Muscle of leg (tissue), 16 donors: ENCODE results near the gene CCDC106. TPM values are rescaled to one million over a fixed set of nuclear protein-coding genes. Genes with fewer than 3 reads are reported as not detected.
A peak's percentile ranks its signal among the peaks of the same experiment; 100 is the strongest.

Experiments used
- DNase-seq: peaks from one replicate; pipeline ENCODE4 v3.0.0; 2013
- H3K27ac ChIP-seq: one replicate; pipeline ENCODE4 v1.5.1; 2013; ENCODE audit warnings: mild to moderate bottlenecking, low read length, control low read depth
- H3K27me3 ChIP-seq: one replicate; pipeline ENCODE4 v1.6.1; 2013; ENCODE audit warnings: low read length; ENCODE audit not compliant: control insufficient read depth, insufficient read depth
- H3K36me3 ChIP-seq: one replicate; pipeline ENCODE4 v1.6.1; 2013; ENCODE audit warnings: low read length; ENCODE audit not compliant: control insufficient read depth, insufficient read depth
- H3K4me1 ChIP-seq: one replicate; pipeline ENCODE4 v1.6.1; 2013; ENCODE audit warnings: low read length; ENCODE audit not compliant: control insufficient read depth, insufficient read depth
- H3K4me3 ChIP-seq: one replicate; pipeline ENCODE4 v1.5.1; 2013; ENCODE audit warnings: low read length, control low read depth
- H3K9me3 ChIP-seq: replicated peaks from 2 replicates; pipeline ENCODE4 v1.6.1; 2013; ENCODE audit warnings: low read depth, low read length; ENCODE audit not compliant: control insufficient read depth
- WGBS: methylation state at CpG from one replicate; pipeline ENCODE4 v1.1.5; 2013; ENCODE audit warnings: missing lambda C conversion rate; ENCODE audit not compliant: insufficient coverage; 5-methylcytosine and 5-hydroxymethylcytosine counted together
- long read RNA-seq, 11 donors: transcript quantifications; one replicate each; lab custom pipeline, GENCODE V29; 2026
- polyA plus RNA-seq, 8 donors: library from polyadenylated mRNA; unstranded; fragments of 120-200 nt; gene quantifications; one replicate each; pipeline versions ENCODE4 v1.2.1 to v1.2.3, GENCODE V29; 2013; ENCODE audit warnings: inconsistent platforms in 1 of 8, low replicate concordance in 1 of 8; ENCODE audit not compliant: insufficient read length in 8 of 8, insufficient read depth in 1 of 8
- total RNA-seq: library from RNA; stranded (reverse); fragments of 120-200 nt; gene quantifications from one replicate; pipeline ENCODE4 v1.2.4, GENCODE V29; 2013

Gene CCDC106
- total RNA-seq: 5.3 TPM
- 10 to 100 TPM; 12.9 to 16.4 (median 15.3) TPM for polyA plus RNA-seq
- long read RNA-seq, donor 1: 0 reads
- long read RNA-seq, donor 2, partial matches to known transcripts: 0 of 1 reads
- long read RNA-seq, donor 2, other reads (novel, unspliced or antisense): 0 of 1 reads
- long read RNA-seq, donor 3, transcript CCDC106-202 (5 exons, 2,162 nt): major isoform, 7 of 11 reads
- long read RNA-seq, donor 3, partial matches to known transcripts: 0 of 11 reads
- long read RNA-seq, donor 3, other reads (novel, unspliced or antisense): 0 of 11 reads
- long read RNA-seq, donor 4, partial matches to known transcripts: 0 of 5 reads
- long read RNA-seq, donor 4, other reads (novel, unspliced or antisense): 0 of 5 reads
- long read RNA-seq, donor 5, partial matches to known transcripts: 5 of 10 reads
- long read RNA-seq, donor 5, other reads (novel, unspliced or antisense): 0 of 10 reads
- long read RNA-seq, donor 6, transcript CCDC106-202 (5 exons, 2,162 nt): major isoform, 9 of 12 reads
- long read RNA-seq, donor 6, partial matches to known transcripts: 0 of 12 reads
- long read RNA-seq, donor 6, other reads (novel, unspliced or antisense): 0 of 12 reads
- long read RNA-seq, donor 7: 0 reads
- long read RNA-seq, donor 8, partial matches to known transcripts: 0 of 1 reads
- long read RNA-seq, donor 8, other reads (novel, unspliced or antisense): 0 of 1 reads
- long read RNA-seq, donor 9: 0 reads
- long read RNA-seq, donor 10, partial matches to known transcripts: 5 of 7 reads
- long read RNA-seq, donor 10, other reads (novel, unspliced or antisense): 0 of 7 reads
- long read RNA-seq, donor 11, partial matches to known transcripts: 0 of 3 reads
- long read RNA-seq, donor 11, other reads (novel, unspliced or antisense): 0 of 3 reads

- DNase-seq: peak; percentile 89
- Histone ChIP-seq H3K27ac (peak within 1 kb of the TSS; percentile 85), H3K4me1 (peaks cover 44% of the 10 kb centered on the region), H3K36me3 (peaks cover 38% of the 10 kb centered on the region), H3K9me3 (no peaks in the 10 kb centered on the region), H3K27me3 (no peaks in the 10 kb centered on the region), H3K4me3 (peak within 1 kb of the TSS; percentile 86)
- WGBS: under 1% methylated on average over 62 of the region's 87 CpGs
Observed at GRCh38 chr19:55647732-55648584, at the start of gene CCDC106. Gene CCDC106, plus strand, starts transcription at chr19:55648212. Its CDS starts 835 bp downstream, at chr19:55649047.

DNA sequence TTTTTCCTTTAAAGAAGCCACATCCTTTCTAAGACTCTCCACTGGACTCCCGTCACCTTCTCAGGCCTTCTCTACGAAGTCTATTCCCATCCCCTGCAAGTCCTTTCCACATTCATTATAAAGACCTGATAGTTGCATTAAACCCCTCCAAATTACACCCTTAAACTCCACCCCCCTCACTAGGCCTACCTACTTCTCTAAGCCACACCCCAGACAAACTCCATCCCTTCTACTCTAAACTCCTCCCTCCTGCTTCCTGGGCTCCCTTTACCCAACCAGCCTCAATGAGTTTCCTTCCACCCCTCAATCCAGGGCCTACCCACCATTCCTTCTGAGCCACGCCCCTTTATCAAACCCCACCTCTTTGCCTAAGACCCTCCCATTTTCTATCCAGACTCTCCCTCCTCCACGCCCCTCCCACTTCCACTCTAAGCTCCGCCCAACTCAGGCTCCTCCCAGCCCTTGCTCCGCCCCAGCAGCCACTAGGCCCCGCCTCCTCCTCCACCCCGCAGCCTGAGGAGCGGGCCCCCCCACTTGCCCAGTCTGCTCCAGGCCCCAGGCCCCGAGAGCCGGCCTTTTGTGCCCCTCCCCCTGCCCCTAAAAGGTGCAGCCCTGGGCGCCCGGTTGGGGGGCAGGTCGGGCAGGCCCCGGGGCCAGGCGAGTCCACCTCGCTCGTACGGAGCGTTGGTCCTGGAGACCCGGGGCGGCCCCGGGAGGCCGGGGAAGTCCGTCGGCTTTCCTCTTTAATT is 49.1 kb upstream of the CCDC106 start:
- peak; percentile 95 for DNase-seq
- Histone ChIP-seq H3K27ac (peak overlapping the region; percentile 100), H3K9me3 (no peaks in the 10 kb centered on the region), H3K4me3 (peak overlapping the region; percentile 92), H3K4me1 (peaks cover 9% of the 10 kb centered on the region), H3K27me3 (no peaks in the 10 kb centered on the region), H3K36me3 (peaks cover 41% of the 10 kb centered on the region)
- WGBS: 6% methylated on average over 22 of the region's 26 CpGs

DNA sequence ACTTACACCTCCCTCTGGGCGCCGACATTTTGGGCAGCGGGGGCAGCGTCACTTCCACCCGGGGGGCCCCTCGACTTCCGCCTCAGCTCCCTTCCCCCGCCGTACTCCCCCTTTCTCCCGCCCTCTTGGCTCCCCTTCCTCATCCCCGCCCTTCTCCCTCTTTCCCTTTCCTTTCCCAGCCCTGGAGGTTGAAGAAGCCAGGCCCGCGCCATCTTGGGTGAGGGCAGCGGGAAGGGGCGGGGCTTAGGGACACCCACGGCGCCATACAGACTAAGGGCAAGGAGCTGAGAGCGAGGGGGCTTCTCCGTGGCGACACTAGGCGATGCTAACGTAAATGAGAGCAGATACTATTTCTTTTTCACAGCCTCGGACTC is 48.6 kb upstream of the CCDC106 start, which contains the start of gene FIZ1:
TSS of gene FIZ1 (minus strand) at position 50 of the 374 bp plus-strand sequence. CDS start 1,652 bp downstream, outside the sequence.
- peaks cover 38% of the 10 kb centered on the region for H3K36me3 ChIP-seq
- peak; percentile 100 for DNase-seq
- H3K4me1 ChIP-seq: peaks cover 11% of the 10 kb centered on the region
- peak within 1 kb of the TSS; percentile 92 for H3K4me3 ChIP-seq
- no peaks in the 10 kb centered on the region for H3K27me3 ChIP-seq
- 0% methylated on average over 21 of the region's 23 CpGs for WGBS
- H3K27ac ChIP-seq: peak within 1 kb of the TSS; percentile 100
- no peaks in the 10 kb centered on the region for H3K9me3 ChIP-seq

DNA sequence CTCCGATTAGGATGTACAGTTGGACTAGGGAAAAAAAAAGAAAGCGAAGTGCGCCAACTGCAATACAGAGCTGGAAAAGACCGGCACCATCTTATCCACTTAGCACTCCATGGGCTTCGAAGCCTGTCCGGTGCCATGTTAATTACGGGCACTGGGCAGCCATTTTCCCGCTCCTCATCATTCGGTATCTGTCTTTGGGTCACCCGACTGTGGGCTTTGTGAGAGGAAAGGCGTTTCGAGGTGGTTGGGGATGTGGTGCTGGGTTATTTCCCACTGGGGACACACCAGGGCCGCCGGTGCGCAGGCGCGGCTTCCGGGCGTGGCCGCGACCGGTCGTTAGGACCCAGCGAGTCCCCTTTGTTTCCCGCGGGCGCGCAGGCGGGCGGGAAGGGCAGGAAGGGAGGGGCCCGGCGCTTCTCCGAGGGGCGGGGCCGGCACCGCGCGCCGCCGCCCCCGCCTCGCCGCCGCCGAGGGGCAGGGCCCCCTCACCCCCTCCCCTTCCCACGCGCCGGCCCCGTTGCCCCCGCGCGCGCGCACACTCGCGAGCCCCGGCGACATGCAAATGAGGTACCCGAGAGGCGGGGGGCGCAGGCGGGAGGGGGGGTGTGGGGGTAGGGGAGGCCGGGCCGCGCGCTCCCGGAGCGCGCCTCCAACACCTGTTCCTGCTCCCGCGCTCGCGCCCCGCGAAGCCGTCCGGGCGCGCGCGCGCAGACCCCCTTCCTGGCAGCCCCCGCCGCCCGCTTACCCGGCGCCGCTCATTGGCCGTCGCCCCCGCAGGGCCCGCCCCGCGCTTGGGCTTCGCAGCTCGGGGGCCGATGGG is 48.0 kb upstream of the CCDC106 start, which contains the start of gene ZNF524:
TSS of gene ZNF524 (plus strand) at position 447 of the 820 bp plus-strand sequence. CDS start 1,825 bp downstream, outside the sequence.
- Histone ChIP-seq H3K9me3 (no peaks in the 10 kb centered on the region), H3K36me3 (peaks cover 33% of the 10 kb centered on the region), H3K27ac (peak within 1 kb of the TSS; percentile 100), H3K4me3 (peak within 1 kb of the TSS; percentile 92), H3K4me1 (peaks cover 15% of the 10 kb centered on the region), H3K27me3 (no peaks in the 10 kb centered on the region)
- 0% methylated on average over 58 of the region's 97 CpGs for WGBS
- peak; percentile 97 for DNase-seq

DNA sequence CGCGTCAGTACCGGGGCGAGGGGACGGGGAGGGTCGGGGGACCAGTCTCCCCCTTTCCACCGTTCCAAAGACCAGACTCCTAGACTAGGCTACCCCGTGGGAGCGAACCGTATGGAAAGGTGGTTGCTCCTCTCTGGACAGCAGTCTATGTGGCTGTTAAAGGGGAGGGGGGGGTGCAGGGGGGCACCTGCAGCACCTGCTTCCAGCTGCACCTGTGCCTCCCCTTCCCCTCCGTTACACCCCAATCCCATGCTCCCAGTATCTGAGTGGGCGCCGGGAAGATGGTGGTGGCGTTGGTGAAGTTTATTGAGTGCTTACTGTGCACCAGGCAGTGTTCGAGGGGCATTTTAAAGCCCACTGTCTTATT is 47.4 kb upstream of the CCDC106 start:
- Histone ChIP-seq H3K27me3 (no peaks in the 10 kb centered on the region), H3K4me1 (peaks cover 13% of the 10 kb centered on the region), H3K27ac (peak overlapping the region; percentile 88), H3K4me3 (peak overlapping the region; percentile 57), H3K9me3 (no peaks in the 10 kb centered on the region), H3K36me3 (peaks cover 30% of the 10 kb centered on the region)
- no CpG with 5 or more reads among the region's 15 CpGs for WGBS
- DNase-seq: no peak

DNA sequence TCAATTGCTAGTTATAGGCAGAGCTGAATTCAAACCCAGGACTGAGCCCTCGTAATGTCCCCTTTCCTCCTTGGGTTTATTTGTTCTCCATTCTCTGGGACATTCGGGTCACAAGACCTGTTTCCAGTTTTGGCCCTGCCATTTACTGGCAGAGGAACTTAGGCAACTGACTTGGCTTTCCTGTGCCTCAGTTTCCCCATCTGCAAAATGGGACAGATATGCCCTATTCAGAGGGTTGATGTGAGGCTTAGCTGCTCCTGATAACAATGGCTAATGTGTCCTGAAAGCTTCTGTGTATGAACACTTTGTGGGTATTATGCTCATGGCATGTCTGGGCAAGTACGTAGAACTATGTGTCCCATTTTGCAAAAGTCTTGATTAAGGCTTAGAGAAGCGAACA is 46.9 kb upstream of the CCDC106 start:
- 89% methylated on average over 4 of the region's 4 CpGs for WGBS
- DNase-seq: no peak
- H3K27ac ChIP-seq: peak overlapping the region; percentile 88

GRCh38 chr19:55602104-55603001 is 45.7 kb upstream of the CCDC106 start:
- DNase-seq: no peak
- H3K4me3 ChIP-seq: no peak overlapping the region
- H3K27ac ChIP-seq: no peak overlapping the region
- peaks cover 22% of the 10 kb centered on the region for H3K4me1 ChIP-seq
- H3K9me3 ChIP-seq: no peaks in the 10 kb centered on the region
- H3K36me3 ChIP-seq: peaks cover 21% of the 10 kb centered on the region
- 89% methylated on average over 57 of the region's 60 CpGs for WGBS
- no peaks in the 10 kb centered on the region for H3K27me3 ChIP-seq

More for the DNA sequence above, 46.9 kb upstream of the CCDC106 start:
- Histone ChIP-seq H3K27me3 (no peaks in the 10 kb centered on the region), H3K4me1 (peaks cover 13% of the 10 kb centered on the region), H3K4me3 (peak overlapping the region; percentile 57), H3K36me3 (peaks cover 26% of the 10 kb centered on the region), H3K9me3 (no peaks in the 10 kb centered on the region)

DNA sequence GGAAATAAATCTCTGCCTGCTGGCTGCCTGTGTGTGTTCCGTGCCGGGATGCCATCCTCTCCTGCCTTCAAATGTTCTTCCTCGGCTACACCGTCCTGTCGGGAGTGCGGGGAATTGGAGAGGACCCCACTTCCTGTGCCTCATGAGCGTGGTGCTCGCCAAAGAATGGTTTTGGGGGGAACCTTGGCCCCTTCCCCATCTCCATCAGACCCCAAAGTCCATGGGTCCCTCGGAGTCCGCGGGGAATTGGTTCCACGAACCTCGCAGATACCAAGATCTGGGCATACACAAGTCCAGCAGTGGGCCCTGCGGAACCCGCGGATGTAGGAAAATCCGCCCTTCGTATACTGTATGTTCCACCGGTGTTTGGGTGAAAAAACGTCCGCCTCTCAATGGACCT is 44.9 kb upstream of the CCDC106 start:
- 92% methylated on average over 13 of the region's 21 CpGs for WGBS
- Histone ChIP-seq H3K27me3 (no peaks in the 10 kb centered on the region), H3K4me1 (peaks cover 22% of the 10 kb centered on the region), H3K9me3 (no peaks in the 10 kb centered on the region), H3K27ac (no peak overlapping the region), H3K4me3 (no peak overlapping the region), H3K36me3 (peaks cover 15% of the 10 kb centered on the region)
- no peak for DNase-seq
